Kidney (tissue), 14 donors: ENCODE data around the gene UBE2G2. TPM values are rescaled to one million over a fixed set of nuclear protein-coding genes. Genes with fewer than 3 reads are reported as not detected.

ENCODE experiments used
- DNase-seq, 5 donors: peaks; one replicate each; pipeline ENCODE4 v3.0.0-alpha.2; 2013 to 2020
- FAIRE-seq: peaks from 2 replicates; lab custom pipeline; 2012; peaks lifted over from hg19 to GRCh38; lab: Jason Lieb, UNC
- H3K27ac ChIP-seq, 2 donors: one replicate each; pipeline ENCODE4 v1.7.0; 2013; ENCODE audit warnings: low read depth in 2 of 2, low read length in 2 of 2, inconsistent platforms in 1 of 2
- H3K27me3 ChIP-seq: one replicate; pipeline ENCODE4 v1.7.1; 2013; ENCODE audit warnings: low read length, inconsistent platforms; ENCODE audit not compliant: control insufficient read depth, insufficient read depth
- H3K36me3 ChIP-seq, 3 donors: one replicate each; pipeline versions ENCODE4 v1.7.0 to v1.7.1; 2013; ENCODE audit warnings: low read length in 3 of 3, control low read depth in 1 of 3, inconsistent platforms in 1 of 3; ENCODE audit not compliant: insufficient read depth in 3 of 3, control insufficient read depth in 2 of 3
- H3K4me1 ChIP-seq, 3 donors: one replicate each; pipeline versions ENCODE4 v1.7.0 to v1.7.1; 2013; ENCODE audit warnings: low read length in 3 of 3, inconsistent platforms in 1 of 3, low read depth in 1 of 3; ENCODE audit not compliant: control insufficient read depth in 2 of 3, insufficient read depth in 2 of 3
- H3K4me3 ChIP-seq, 3 donors: one replicate each; pipeline versions ENCODE4 v1.7.0 to v1.8.1; 2013; ENCODE audit warnings: low read length in 3 of 3, control low read depth in 1 of 3, inconsistent platforms in 1 of 3
- H3K9ac ChIP-seq, 3 donors: one replicate each; pipeline versions ENCODE4 v1.7.0 to v1.7.1; 2013; ENCODE audit warnings: low read length in 3 of 3, control low read depth in 1 of 3, inconsistent platforms in 1 of 3
- H3K9me3 ChIP-seq, 3 donors: one replicate each; pipeline versions ENCODE4 v1.7.0 to v1.7.1; 2013; ENCODE audit warnings: low read length in 3 of 3, control low read depth in 1 of 3, inconsistent platforms in 1 of 3; ENCODE audit not compliant: control insufficient read depth in 2 of 3, insufficient read depth in 1 of 3
- intact Hi-C: fragments of 100-400 bp; cut with DNase I; formaldehyde crosslinking; loops from one replicate; pipeline ENCODE4 v1.11.1; 2022
- polyA plus RNA-seq: library from polyadenylated mRNA; stranded (reverse); fragments of 350-450 nt; fragmentation: Illumina TruSeq; extraction: RNeasy Lipid Tissue Mini Kit (QIAGEN cat#74804); gene quantifications from one replicate; pipeline ENCODE4 v1.2.3, GENCODE V29; 2014; ENCODE audit warnings: low read depth, low replicate concordance; ENCODE audit not compliant: insufficient read depth
- total RNA-seq: library from RNA; stranded (reverse); fragmentation: NEBNext Ultra II Directional; extraction: Animal tissue kit (Norgen Biotek cat#: 25700); gene quantifications from one replicate; pipeline ENCODE4 v1.2.1, GENCODE V29; 2021
- TF ChIP-seq, protein P1 (sequence below): IDR thresholded peaks from 3 replicates; pipeline ENCODE4 v1.5.1; 2012; ENCODE audit warnings: mild to moderate bottlenecking, moderate library complexity, borderline replicate concordance; ENCODE audit not compliant: insufficient read depth; ENCODE audit errors: extremely low read depth
- donor health status: control.
- donor health status: control.
- donor health status: control.
- donor health status: control.
- donor health status: control.
- donor health status: DM: yes; HTN: yes; CAD: no.
- donor health status: Normal renal cell carcinoma (clear cell type).

Gene UBE2G2
- total and polyA plus RNA-seq, 2 donors from 2014 or later, result 39.4 to 86.0 TPM

DNA sequence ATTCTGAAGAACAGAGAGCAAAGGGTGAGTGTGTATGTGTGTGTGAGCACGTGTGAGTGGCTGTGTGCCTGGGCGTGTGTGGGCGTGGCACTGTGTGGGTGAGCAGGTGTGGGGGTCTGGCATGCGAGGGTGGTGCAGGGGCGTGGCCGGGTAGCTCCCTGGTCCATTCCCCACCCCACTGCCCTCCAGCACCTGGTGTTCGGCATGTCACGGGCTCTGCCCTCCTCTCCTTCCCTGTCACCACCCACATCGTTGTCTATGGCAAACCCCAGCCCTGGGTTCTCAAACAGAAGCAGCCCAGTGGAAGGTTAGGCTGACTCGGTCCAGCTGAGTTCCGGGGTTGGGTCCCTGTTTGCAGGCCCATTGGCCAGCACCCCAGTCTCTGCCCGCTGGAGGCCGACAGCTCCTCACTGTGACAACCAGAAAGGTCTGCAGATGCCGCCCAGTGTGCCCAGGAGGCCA, 39.8 kb downstream of the UBE2G2 start:
- FAIRE-seq, result no peak
- TF ChIP-seq, protein P1, sequence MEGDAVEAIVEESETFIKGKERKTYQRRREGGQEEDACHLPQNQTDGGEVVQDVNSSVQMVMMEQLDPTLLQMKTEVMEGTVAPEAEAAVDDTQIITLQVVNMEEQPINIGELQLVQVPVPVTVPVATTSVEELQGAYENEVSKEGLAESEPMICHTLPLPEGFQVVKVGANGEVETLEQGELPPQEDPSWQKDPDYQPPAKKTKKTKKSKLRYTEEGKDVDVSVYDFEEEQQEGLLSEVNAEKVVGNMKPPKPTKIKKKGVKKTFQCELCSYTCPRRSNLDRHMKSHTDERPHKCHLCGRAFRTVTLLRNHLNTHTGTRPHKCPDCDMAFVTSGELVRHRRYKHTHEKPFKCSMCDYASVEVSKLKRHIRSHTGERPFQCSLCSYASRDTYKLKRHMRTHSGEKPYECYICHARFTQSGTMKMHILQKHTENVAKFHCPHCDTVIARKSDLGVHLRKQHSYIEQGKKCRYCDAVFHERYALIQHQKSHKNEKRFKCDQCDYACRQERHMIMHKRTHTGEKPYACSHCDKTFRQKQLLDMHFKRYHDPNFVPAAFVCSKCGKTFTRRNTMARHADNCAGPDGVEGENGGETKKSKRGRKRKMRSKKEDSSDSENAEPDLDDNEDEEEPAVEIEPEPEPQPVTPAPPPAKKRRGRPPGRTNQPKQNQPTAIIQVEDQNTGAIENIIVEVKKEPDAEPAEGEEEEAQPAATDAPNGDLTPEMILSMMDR, result no peak
- peak in 1 of 5 donors; percentile 56 for DNase-seq
- H3K27me3 ChIP-seq, result no peaks in the 10 kb centered on the region
- intact Hi-C loops, result no loop called here
- H3K4me1 ChIP-seq, result no peaks in the 10 kb centered on the region
- H3K36me3 ChIP-seq, result no peaks in the 10 kb centered on the region
- no peak overlapping the region for H3K9ac ChIP-seq
- H3K27ac ChIP-seq, result no peak overlapping the region
- no peak overlapping the region for H3K4me3 ChIP-seq
- no peaks in the 10 kb centered on the region for H3K9me3 ChIP-seq

DNA sequence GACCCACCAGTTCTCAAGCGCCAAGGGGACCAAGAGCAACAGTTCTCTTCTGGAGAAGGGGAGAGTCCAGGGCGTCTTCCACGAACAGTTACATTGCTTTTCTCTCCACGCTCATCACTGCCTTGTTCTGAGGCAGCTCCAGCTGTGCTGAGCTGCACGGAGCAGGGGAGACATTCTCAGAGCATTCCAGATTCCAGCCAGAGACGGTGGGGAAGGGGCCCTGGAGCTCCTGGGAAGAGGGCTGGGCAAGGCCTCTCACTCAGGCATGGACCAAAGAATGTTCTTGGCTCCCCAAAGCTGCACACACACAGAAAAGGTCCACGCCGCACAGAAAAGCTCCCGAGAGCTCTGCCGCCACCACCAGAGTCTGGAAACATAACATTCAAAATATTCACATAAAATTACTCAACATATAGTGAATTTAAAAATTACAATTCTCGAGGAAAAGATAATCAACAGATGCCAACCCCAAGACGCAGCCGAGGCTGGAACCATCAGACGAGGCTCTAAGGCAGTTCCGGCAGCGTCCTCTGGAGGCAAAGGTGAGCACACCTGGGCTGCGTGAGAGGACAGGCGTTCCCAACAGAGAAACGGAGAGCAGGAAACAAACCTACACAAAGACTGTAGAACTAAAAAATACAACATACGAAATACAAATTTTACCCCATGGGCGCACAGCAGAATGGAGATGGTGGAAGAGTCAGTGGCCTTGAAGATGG, 40.5 kb downstream of the UBE2G2 start:
- H3K36me3 ChIP-seq, result no peaks in the 10 kb centered on the region
- H3K9ac ChIP-seq, result no peak overlapping the region
- TF ChIP-seq, protein P1, result no peak
- FAIRE-seq (no peak), DNase-seq (no peak)
- H3K4me3 ChIP-seq, result no peak overlapping the region
- H3K27me3 ChIP-seq, result no peaks in the 10 kb centered on the region
- H3K9me3 ChIP-seq, result no peaks in the 10 kb centered on the region
- no peak overlapping the region for H3K27ac ChIP-seq
- H3K4me1 ChIP-seq, result no peaks in the 10 kb centered on the region
- intact Hi-C loops, result no loop called here

DNA sequence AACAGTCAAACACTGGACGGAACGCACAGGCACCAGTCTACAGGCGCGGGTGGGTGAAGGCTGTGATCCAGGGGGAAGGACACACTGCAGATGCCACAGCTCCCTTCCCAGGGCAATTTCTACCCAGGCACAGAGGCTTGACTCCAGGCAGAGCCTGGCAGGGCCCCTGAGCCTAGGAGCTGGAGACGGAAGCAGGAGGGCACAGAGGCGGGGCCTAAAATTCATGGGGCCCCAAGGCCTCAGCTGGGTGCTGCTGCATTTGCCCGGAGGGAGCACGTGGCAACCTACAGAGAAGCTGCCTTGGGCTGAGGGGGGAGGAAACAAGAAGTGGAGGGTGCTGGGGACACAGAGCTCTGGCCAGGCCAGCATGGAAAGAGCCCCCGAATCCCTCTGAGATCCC, 41.2 kb downstream of the UBE2G2 start:
- intact Hi-C loops, result no loop called here

More for the DNA sequence above, 41.2 kb downstream of the UBE2G2 start:
- Histone ChIP-seq H3K4me3 (no peak overlapping the region), H3K27me3 (no peaks in the 10 kb centered on the region), H3K36me3 (no peaks in the 10 kb centered on the region), H3K9ac (no peak overlapping the region), H3K27ac (no peak overlapping the region), H3K4me1 (no peaks in the 10 kb centered on the region), H3K9me3 (no peaks in the 10 kb centered on the region)
- TF ChIP-seq, protein P1, result no peak
- no peak for DNase-seq
- no peak for FAIRE-seq
